Gastrocnemius medialis (tissue), 4 donors: ENCODE measurements around the gene HADHB.

Experiments used
- POLR2A ChIP-seq, 2 donors: fragments of 450-650 bp; IDR thresholded peaks; one replicate each; pipeline ENCODE4 v1.6.1; 2017; ENCODE audit warnings: antibody characterized with exemption in 2 of 2, mild to moderate bottlenecking in 2 of 2, moderate library complexity in 2 of 2
- TF ChIP-seq, protein P1 (sequence below), 5 experiments: fragments of 450-650 bp in 3 of 5; fragments of 200-600 bp in 2 of 5; sonication (generic) in 2 of 5; IDR thresholded peaks in 4 of 5; conservative IDR thresholded peaks in 1 of 5; 1 replicate in 4 of 5; 2 replicates in 1 of 5; pipeline ENCODE4 v1.5.1; 2016 to 2019; ENCODE audit warnings: antibody characterized with exemption in 5 of 5, mild to moderate bottlenecking in 3 of 5, moderate library complexity in 3 of 5

DNA sequence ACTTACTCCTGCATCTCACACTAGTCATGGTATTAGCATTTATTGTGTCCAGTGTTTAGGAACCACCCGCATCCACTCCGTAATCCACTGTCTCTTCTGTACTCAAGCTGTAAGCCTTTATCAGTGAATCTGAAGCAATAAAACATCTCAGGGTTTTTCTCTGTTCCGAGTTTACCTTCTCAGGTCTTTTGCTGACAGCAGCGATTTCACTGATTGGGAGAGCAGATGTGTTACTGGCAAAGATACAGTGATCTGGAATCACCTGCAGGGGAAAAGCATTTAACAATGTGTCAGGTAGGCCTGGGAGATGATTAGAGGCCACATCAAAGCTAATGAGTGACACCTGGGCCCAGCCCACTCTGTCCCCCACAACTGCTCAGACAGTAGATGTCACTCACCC is 47.2 kb upstream of the HADHB start:
- TF ChIP-seq, protein P1, sequence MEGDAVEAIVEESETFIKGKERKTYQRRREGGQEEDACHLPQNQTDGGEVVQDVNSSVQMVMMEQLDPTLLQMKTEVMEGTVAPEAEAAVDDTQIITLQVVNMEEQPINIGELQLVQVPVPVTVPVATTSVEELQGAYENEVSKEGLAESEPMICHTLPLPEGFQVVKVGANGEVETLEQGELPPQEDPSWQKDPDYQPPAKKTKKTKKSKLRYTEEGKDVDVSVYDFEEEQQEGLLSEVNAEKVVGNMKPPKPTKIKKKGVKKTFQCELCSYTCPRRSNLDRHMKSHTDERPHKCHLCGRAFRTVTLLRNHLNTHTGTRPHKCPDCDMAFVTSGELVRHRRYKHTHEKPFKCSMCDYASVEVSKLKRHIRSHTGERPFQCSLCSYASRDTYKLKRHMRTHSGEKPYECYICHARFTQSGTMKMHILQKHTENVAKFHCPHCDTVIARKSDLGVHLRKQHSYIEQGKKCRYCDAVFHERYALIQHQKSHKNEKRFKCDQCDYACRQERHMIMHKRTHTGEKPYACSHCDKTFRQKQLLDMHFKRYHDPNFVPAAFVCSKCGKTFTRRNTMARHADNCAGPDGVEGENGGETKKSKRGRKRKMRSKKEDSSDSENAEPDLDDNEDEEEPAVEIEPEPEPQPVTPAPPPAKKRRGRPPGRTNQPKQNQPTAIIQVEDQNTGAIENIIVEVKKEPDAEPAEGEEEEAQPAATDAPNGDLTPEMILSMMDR (IDR thresholded peaks at IDR 0.05 in 4 of 5, conservative IDR thresholded peaks at IDR 0.05 in 1 of 5): no peak
- no peak for TF ChIP-seq POLR2A (IDR thresholded peaks at IDR 0.05)
